HG02840 (cell line): ENCODE results near the gene OR8J3.
"Not testable (repeated sequence)": the region's sequence is repeated elsewhere in the genome, so short reads cannot be mapped to it uniquely, and the experiment has no call there.

Source experiments
- ATAC-seq: cut with Tn5 transposase; IDR thresholded peaks from one replicate; pipeline ENCODE4 v1.9.1; 2021; ENCODE audit warnings: mild to moderate bottlenecking, moderate library complexity, moderate number of reproducible peaks; ENCODE audit not compliant: unreplicated experiment, low FRiP score

Gene OR8J3, protein sequence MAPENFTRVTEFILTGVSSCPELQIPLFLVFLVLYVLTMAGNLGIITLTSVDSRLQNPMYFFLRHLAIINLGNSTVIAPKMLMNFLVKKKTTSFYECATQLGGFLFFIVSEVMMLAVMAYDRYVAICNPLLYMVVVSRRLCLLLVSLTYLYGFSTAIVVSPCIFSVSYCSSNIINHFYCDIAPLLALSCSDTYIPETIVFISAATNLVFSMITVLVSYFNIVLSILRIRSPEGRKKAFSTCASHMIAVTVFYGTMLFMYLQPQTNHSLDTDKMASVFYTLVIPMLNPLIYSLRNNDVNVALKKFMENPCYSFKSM

DNA sequence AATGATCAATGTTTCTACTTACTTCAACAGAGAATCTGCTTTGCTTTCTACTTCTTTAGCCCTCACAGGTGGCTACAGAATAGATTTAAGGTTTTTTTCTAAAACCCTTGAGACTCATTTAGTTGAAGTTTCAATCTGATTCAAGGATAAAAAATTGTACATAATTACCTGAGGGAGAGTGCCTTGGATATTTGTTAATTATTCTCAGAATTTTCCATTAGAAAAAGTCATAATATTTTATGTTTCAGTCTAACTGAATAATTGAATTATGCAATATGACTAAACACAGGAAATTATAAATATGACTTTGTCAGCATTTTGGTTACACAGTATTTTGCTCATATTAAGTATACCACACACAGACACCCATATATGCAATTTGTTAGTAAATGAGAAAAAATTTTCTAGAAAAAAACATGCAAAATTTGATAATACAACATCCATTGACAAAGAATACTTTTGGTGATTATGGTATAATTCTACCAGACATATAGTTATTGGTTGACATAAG lies at the start of gene OR8J3:
Gene OR8J3 (minus strand): TSS at position 51 of the 511 bp plus-strand sequence. CDS start 2,483 bp downstream, outside the sequence.
- no peak for ATAC-seq

GRCh38 chr11:56188602-56189001 lies 48.6 kb upstream of the OR8J3 start:
- no peak for ATAC-seq

DNA sequence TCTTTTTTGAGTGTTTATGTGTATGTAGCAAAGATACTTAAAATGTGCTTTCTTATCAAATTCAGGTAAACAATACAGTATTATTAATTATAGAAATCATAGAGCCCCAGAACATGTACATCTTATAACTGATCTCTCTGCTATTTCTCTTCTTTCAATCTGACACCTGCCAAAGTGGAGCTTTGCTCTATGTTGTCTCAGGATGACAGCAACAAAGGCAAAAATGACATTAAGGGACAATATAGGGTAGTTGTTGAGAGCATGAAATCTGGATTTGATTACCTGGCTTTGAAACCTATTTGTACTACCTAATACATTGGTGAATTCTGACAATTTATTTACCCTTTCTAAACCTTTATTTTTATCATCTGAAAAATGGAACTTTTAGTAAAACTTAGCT lies 43.5 kb upstream of the OR8J3 start:
- no peak for ATAC-seq

DNA sequence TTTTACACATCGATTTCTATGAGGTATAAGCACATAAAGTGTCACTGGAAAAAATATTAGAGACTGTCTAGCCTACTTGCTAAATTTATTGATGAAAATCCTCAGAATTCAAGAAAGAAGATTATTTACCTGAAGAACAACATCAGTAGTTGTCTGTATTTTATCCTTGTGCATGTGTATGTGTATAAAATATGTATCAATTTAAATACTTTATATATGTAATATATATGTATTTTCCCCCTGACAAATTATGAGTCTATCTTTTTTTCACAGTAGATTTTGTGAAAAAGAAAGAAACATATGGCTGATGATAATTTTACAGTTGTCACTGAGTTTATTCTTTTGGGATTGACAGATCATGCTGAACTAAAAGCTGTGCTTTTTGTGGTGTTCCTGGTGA lies 36.3 kb upstream of the OR8J3 start, which contains the start of gene OR5J2:
Gene OR5J2 (plus strand): TSS at position 301 of the 400 bp plus-strand sequence. CDS start 0 bp downstream, at position 301.
- ATAC-seq, result no peak

GRCh38 chr11:56172256-56172830 lies 32.3 kb upstream of the OR8J3 start:
- ATAC-seq, result no peak

GRCh38 chr11:56163804-56164203 lies 23.8 kb upstream of the OR8J3 start:
- no peak for ATAC-seq

DNA sequence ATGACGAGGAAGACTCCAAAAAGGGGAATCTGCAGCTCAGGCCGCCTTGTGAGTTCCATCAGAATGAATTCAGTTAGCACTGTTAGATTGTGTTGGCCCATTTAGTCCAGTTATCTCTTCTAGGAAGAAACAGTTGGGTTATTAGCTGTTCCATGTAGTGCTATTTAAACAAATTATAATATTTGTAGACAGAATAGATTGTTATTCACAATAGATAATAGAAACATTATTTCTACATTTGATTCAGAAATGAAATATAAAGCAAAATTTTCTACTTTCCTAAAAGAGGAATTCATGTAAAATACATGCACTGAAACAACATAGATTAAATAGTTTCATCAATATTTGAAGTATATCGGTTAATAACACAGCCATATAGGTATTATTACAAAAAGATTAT lies 20.2 kb upstream of the OR8J3 start, which contains the start of gene OR8K5:
Gene OR8K5 (minus strand): TSS at position 101 of the 400 bp plus-strand sequence. CDS start 0 bp downstream, at position 101.
- no peak for ATAC-seq

GRCh38 chr11:56152333-56152732 lies 12.3 kb upstream of the OR8J3 start:
- no peak for ATAC-seq

GRCh38 chr11:56151376-56151775 lies 11.4 kb upstream of the OR8J3 start:
- no peak for ATAC-seq

DNA sequence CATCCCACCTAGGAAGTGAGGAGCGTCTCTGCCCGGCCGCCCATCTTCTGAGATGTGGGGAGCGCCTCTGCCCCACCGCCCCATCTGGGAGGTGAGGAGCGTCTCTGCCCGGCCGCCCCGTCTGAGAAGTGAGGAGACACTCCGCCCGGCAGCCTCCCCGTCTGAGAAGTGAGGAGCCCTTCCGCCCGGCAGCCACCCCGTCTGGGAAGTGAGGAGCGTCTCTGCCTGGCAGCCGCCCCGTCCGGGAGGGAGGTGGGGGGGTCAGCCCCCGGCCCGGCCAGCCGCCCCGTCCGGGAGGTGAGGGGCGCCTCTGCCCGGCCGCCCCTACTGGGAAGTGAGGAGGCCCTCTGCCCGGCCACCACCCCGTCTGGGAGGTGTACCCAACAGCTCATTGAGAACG lies 3.7 kb upstream of the OR8J3 start:
- ATAC-seq, result not testable (repeated sequence)

- ATAC-seq, result no peak
Measured at GRCh38 chr11:56122073-56122472, 17.9 kb downstream of the OR8J3 start, which contains the start of gene OR8H3. TSS of gene OR8H3 (plus strand) at chr11:56122373. CDS start at chr11:56122373, 0 bp downstream.

DNA sequence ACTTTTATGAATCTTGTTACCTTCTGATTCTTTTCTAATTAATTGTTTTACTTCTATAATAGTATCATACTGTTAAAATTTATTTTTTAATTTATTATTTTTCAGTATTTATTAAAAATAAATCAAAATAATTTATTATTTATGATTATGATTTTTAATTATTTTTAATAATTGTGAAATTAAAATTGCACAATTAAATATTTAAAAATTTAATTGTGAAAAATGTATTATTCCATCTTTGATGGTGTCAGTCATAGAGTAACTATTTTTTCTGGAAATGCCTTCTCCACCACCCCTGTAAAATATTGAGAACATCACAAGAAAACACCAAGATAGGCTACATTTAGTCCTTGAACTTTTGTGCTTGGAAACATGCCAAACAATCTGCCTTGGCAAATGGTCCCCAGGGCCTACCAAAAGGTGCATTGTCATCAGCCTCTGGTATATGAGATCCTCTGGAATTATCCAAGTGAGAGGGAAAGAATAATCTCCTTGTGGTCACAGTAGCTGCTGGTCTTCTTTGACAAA lies 36.7 kb downstream of the OR8J3 start, which contains the start of gene OR8H2:
Gene OR8H2 (plus strand): TSS at position 478 of the 528 bp plus-strand sequence. CDS start 1,356 bp downstream, outside the sequence.
- ATAC-seq, result no peak

DNA sequence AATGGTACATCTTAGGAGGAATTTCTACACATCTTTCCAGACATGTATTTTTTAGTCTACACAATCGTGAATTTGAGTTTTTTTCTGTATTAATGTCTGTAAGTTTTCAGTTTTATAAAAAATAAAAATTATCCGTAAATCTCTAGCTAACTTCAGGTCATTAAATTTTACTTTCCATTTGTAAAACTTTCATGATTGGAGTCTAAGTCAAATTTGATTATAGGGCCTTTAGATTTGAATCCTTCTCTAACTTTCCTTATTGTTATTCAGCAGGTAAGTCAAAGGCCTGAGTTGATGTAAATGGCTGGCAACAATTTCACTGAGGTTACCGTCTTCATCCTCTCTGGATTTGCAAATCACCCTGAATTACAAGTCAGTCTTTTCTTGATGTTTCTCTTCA lies 47.0 kb downstream of the OR8J3 start, which contains the start of gene OR8I2:
Gene OR8I2 (plus strand): TSS at position 301 of the 400 bp plus-strand sequence. CDS start 0 bp downstream, at position 301.
- no peak for ATAC-seq

- ATAC-seq, result no peak
Measured at GRCh38 chr11:56089697-56090096, 50.3 kb downstream of the OR8J3 start.
